DMS 273 treated with DMSO at 0.1 percent for 48 hours (cell line): ENCODE results near the gene CBX4.
"Not testable (repeated sequence)": the region's sequence is repeated elsewhere in the genome, so short reads cannot be mapped to it uniquely, and the experiment has no call there.

Experiments used
- DNase-seq: peaks from one replicate; lab custom pipeline; 2025; lab: John Stamatoyannopoulos, UW

Gene CBX4

GRCh38 chr17:79859676-79860615, 20.7 kb upstream of the CBX4 start:
- DNase-seq: no peak

GRCh38 chr17:79857095-79857494, 17.9 kb upstream of the CBX4 start:
- no peak for DNase-seq

GRCh38 chr17:79855331-79856124, 16.3 kb upstream of the CBX4 start:
- no peak for DNase-seq

- no peak for DNase-seq
Observed at GRCh38 chr17:79854080-79855060, 15.1 kb upstream of the CBX4 start.

GRCh38 chr17:79853168-79853567, 13.9 kb upstream of the CBX4 start:
- DNase-seq: not testable (repeated sequence)

GRCh38 chr17:79852748-79853147, 13.5 kb upstream of the CBX4 start:
- no peak for DNase-seq

- no peak for DNase-seq
Observed at GRCh38 chr17:79851461-79851817, 12.2 kb upstream of the CBX4 start.

GRCh38 chr17:79850571-79851460, 11.6 kb upstream of the CBX4 start:
- DNase-seq: no peak

GRCh38 chr17:79849953-79850352, 10.7 kb upstream of the CBX4 start:
- no peak for DNase-seq

GRCh38 chr17:79848370-79848766, 9.1 kb upstream of the CBX4 start:
- no peak for DNase-seq

- no peak for DNase-seq
Observed at GRCh38 chr17:79847698-79848369, 8.6 kb upstream of the CBX4 start.

- DNase-seq: no peak
Observed at GRCh38 chr17:79845601-79845949, 6.3 kb upstream of the CBX4 start.

GRCh38 chr17:79844869-79845600, 5.8 kb upstream of the CBX4 start:
- no peak for DNase-seq

GRCh38 chr17:79843816-79844800, 4.9 kb upstream of the CBX4 start:
- DNase-seq: no peak

GRCh38 chr17:79843474-79843815, 4.2 kb upstream of the CBX4 start:
- DNase-seq: no peak

- DNase-seq: no peak
Observed at GRCh38 chr17:79842656-79843473, 3.6 kb upstream of the CBX4 start.

- DNase-seq: no peak
Observed at GRCh38 chr17:79842136-79842655, 3.0 kb upstream of the CBX4 start.
